GM21529 (cell line): ENCODE measurements around the gene SFMBT2.
"Not testable (repeated sequence)": the region's sequence is repeated elsewhere in the genome, so short reads cannot be mapped to it uniquely, and the experiment has no call there.

Experiments
- ATAC-seq: cut with Tn5 transposase; IDR thresholded peaks from one replicate; pipeline ENCODE4 v1.9.1; 2021; ENCODE audit not compliant: unreplicated experiment

SFMBT2 gene

DNA sequence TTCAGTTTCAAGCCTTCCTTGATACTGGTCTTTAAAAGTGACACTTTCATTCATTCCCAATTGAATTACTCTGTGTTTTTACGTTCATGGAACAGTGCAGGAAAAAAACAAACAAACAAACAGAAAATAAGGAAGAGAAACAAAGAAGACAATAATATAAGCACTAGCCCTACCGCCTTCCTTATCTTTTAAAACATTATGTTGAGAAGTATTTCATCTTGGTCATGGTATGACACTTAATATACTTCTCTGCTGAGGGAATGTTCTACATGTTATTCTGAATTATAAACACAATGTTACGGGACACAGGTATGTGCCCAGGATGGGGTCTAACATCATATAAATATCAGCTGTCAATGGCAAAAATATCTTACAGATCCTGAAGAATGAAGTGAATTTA, 176.7 kb downstream of the SFMBT2 start:
- no peak for ATAC-seq

DNA sequence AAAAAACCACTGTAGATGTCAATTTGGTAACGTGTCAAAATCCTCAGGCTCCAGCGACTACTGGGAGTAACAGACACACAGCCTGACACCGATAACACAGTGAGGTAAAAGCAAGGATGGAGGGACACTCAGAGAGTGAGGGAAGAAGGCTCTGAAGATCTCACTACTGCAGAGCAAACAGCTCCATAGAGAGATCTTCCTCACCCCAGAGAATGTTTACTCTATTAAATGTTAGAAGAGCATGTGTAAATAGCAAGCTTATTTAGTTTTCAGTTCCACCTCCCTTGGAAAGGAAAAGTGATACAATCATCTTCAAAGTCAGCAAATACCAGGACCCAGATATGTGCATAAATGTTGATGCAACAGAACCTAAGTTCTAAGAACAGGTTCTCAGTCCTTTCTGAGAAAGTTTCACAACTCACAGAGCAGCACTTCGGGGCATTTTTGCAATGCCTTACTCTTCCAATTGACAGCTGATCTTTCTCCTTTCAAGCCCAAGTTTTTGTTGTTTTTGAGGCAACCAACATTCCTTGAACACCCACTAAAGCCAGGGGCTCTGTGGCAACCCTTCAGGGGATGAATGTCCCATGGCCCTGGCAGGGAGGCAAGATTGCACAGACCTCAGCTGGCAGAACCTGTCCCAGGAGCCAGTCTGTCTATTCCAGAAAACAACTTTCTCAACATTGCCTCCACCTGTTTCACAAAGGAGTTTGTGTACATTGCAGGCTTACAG, 177.4 kb downstream of the SFMBT2 start:
- no peak for ATAC-seq

GRCh38 chr10:7231509-7232414, 179.1 kb downstream of the SFMBT2 start:
- ATAC-seq, result no peak

GRCh38 chr10:7230951-7231350, 179.9 kb downstream of the SFMBT2 start:
- no peak for ATAC-seq

- no peak for ATAC-seq
Measured at GRCh38 chr10:7230036-7230435, 180.8 kb downstream of the SFMBT2 start.

DNA sequence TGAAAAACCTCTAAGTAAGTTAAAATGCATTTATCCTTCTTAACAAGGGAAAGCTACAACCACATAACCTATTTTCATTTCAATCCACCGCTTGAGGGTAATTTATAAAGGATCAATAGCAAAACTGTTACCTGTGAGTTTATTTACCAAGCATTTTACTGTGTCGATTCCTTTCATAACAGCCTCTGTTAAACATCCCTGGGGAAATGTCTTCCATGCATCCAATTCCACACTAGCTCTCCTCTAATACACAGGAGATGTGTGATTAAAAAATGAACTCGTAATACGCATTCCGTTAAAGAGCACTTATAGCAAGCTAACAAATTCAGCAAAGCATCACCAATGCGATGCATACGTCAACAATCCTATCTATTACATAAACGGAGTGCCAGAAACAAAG, 185.7 kb downstream of the SFMBT2 start:
- no peak for ATAC-seq

DNA sequence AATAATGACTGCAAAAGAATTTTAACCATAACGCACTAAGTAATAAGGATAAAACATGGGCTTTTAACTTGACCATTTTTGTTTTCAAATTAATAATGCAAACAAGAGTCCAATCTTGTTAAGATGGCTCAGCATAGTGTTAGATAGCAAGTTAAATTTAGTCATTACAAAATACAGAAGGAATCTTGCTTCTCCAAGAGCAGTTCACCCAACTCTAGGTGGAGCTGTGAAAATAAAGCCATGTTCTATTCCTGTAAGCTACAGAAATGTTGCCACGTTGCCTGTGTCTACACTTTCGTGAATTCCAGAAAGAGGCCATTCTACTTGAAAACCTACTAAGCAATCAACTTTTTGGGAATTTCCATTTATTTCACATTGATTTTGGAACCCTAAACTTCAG, 191.9 kb downstream of the SFMBT2 start:
- no peak for ATAC-seq

- ATAC-seq, result not testable (repeated sequence)
Measured at GRCh38 chr10:7212696-7213095, 198.1 kb downstream of the SFMBT2 start.

DNA sequence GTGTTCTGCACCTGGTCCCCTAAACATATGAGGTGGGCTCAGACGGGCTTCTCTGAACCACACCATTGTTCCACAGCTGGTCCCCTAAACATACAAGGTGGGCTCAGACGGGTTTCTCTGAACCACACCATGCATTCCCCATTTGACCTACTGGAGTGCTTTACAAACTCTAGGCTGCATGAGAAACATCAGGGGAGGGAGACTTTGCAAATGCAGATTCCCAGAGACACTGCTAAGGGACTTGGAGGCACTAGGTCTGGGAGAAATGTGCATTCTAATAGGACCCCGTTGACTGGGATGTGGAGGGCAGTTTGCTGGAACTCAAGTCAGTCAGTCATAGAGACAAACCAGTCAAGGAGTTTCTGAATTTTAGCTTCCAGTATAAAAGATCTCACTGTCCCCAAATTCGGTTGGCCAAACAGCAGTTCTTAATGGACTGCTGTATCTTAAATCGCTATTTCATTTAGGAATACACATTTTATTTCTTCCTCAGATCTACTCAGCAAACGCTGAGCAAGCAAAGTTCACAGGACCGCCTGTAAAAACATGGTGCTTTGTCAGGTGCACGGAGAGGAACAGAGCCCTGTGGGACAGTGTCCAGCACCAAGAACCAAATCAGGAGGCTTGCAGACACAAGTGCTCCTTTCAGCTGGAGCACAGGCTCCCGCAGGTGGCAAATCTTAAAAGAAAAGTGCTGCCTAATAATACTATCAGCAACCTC, 198.8 kb downstream of the SFMBT2 start:
- ATAC-seq, result no peak

- ATAC-seq, result no peak
Measured at GRCh38 chr10:7210516-7210915, 200.3 kb downstream of the SFMBT2 start.

DNA sequence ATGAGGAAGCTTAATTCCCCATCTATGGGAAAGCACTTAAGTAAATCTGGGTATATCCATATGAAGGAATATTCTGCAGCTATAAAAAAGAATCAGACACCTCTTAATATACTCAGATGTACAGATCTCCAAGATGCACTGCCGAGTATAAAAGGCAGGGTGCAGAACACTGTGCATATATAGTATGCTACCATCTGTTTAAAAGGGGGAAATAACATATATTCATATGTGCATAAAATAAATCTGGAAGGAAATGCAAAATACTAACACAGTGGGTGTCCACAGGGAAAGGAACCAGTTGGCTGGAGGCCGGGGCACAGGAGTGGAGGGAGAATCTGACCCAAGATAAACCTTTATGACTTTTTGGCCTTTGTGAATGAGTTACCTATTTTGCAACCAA, 201.4 kb downstream of the SFMBT2 start:
- no peak for ATAC-seq

DNA sequence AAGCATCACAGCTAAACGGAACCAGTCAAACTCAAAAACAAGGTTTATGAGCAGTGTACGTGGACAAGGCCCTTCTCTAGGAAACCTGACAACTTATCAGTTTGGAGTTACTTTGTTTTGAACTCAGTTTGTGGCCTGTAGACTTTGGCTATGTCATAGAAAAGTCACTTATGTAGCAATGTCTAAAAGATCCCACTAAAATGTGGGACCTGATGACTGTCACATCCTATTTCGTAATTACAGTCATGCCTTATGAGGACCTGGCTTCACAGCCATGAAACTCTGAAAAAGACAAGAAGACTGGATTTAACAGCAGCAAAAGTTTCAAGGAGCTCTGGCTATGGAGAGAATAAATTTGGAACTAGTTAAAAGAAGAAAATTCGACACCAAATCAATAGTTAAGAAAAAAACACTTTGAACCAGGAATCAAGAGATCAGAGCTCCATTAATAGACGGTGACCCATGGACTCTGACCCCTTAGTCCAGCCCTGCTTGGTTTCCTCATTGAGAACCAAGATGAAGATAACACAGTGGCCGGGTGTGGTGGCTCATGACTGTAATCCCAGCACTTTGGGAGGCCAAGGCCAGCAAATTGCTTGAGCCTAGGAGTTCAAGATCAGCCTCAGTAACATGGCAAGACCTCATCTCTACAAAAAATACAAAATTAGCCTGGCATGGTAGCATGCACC, 204.3 kb downstream of the SFMBT2 start:
- ATAC-seq, result no peak

DNA sequence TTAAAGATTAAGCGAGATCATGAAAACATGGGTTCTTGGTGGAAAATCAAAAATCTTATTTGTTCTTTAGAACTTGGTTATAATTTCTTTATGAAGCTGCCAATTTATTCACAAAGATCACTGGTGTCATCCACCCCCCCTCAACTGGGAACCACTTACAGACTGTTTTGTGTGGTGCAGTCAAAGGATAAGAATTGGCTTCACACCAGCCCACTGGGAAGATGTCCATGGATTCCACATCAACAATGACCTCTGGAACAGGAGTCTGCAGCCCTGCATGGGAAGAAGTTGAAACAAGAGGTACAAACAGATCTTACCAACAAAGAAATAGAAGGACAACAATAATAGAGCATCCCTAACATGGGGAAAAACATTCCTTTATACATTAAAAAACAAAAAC, 205.2 kb downstream of the SFMBT2 start:
- no peak for ATAC-seq

GRCh38 chr10:7202793-7203355, 208.0 kb downstream of the SFMBT2 start:
- ATAC-seq, result no peak

DNA sequence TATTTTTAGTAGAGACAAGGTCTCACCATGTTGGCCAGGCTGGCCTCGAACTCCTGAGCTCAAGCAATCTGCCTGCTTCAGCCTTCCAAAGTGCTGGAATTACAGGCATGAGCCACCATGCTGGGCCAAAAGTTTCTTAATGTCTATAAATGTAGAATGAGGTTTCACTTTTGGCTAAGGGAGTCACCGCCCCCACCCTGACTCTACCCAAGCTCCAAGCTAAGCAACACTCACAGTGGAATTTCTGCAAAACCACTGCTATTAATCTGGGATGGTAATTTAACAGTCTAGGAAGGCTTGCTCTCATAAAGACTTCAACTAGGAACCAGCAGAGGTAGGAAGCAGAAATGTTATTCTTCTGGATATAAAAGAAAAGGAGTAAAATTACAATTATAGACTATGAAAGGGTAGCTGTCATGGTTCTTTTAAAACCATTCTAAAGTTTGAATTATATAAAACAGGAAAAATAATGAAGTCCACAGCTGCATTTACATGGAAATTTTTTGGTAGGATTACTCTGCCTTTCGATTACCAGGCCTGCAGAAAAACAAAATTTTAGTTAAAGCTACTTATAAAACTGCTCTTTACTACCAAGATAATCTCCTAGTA, 211.6 kb downstream of the SFMBT2 start:
- no peak for ATAC-seq

DNA sequence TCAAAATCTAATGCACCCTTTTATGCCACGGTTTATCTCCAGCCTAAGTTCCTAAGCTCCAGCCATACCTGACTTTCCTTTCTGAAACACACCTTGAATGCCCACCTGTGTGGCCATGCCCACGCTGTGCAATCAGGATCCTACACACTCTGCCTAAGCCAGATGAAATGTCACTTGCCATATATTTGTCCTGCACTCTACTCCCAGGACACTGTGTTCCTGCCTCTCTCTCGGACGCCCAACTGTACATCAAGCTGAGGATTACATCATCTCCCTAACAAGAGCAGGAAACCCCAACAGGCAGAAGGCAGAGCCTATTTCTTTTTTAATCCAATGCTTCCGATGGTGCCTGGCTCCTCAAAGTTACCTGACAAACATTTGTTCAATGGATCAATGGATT, 214.6 kb downstream of the SFMBT2 start:
- no peak for ATAC-seq

DNA sequence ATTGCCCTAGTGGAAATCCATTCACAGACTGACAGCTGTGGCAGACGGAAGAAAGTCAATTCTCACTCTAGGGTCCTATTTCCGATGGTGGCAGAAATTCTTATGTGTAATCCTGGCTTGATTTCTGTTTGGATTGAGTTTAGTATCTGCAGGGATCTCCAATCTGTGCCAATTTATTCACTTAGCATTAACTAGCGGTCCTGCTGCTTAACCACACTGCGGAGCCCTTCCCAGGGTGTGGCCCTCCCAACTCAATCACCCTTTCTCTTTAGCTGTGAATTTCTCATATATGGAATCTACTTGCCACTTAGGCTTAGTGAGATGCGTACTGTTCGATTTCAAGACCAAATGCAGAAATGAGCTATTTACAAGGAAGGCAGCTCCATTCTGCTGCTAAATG, 215.7 kb downstream of the SFMBT2 start:
- no peak for ATAC-seq

DNA sequence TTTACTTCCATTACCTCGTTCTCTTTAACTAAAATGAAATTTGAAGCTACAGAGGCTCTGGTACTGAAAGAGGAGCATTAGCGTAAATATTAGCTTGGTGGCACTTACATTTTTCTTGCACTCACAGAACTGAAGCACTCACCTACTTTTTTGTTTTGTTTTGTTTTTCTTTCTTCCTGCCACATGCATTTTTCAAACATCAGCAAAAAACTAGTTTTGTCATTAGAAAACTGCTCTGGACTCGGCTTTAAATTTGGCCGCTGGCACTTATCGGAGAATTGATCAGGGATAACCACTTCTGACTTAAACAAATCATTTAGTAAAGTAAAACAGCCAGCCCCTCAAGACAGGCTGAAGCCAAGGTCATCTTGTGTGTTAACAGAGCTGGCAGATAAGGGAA, 216.3 kb downstream of the SFMBT2 start:
- no peak for ATAC-seq

DNA sequence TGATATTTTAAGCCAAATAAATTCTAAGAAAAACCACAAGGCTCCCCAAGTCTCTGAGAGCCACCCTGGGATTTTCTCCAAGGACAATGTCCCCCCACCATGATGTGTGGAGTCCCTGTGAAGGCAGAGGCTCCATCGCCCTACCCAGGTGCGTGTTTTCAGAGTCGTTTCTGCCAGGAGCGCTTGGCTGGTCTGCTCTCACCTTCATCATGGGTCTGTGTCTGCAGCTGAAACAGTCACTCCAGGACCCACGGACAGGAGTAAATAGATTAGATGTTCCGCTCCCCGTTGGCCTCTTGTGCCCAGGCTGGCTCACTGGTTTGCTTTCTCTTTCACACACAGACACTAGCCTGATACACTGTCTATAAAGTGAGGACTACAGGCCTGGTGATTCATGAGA, 217.5 kb downstream of the SFMBT2 start:
- ATAC-seq, result peak; percentile 30

DNA sequence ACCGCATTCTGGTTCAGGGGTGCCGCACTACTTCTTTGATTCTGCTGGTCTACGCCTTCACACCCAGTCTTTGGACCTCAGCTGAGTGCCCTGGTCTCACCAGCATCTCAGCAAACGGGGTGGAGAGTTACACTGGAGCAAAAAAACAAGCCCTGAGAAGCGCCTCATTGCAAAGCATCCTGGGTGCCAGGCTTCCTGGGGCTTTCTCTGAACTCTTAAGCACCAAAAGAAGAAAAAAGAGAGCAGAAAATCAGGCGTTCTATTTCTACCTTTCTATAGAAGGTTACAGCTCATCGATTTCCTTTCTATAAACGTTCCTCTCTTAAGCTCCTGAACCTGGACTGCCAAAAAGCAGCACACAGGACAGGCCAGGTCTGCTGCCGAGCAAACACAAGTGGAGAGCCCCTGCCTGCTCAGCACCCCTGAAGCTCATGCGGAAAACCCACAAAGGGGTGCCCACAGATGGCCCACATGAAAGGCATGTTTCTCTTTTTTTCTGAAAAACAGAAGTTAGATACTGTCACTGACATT, 217.9 kb downstream of the SFMBT2 start:
- peak; percentile 63 for ATAC-seq
